ENCODE measurements around the gene AP2A1.
"Not testable (repeated sequence)": the region's sequence is repeated elsewhere in the genome, so short reads cannot be mapped to it uniquely, and the experiment has no call there.

The AP2A1 gene

DNA sequence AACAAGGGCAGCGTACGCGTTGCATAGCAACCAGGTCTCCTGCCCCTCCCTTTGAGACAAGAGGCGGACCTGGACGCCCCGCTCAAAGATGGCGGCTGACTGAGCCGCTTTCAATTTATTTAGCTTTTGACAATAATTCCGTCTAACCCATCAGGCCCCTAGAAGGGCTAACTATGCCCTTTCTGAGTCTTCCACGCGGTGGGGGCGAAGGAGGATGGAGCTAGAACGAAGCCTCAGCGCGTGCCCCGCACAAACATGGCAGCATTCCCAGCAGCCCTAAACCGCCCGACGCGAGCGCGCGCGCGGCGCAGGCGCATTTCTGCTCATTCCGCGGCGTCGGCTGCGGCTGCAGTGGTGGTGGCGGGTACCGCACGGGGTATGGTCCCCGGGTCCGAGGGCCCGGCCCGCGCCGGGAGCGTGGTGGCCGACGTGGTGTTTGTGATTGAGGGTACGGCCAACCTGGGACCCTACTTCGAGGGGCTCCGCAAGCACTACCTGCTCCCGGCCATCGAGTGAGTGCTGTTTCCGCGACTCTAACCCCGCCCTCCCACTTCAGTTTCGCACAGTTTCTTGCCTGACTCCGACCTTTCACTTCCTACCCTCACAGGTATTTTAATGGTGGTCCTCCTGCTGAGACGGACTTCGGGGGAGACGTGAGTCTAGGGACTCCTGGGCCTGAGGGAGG, 51.3 kb downstream of the AP2A1 start, which contains the start of gene MED25:
MED25 (plus strand) TSS at position 326 of the 685 bp plus-strand sequence; CDS start at position 379, 53 bp downstream.
- TF ChIP-seq, protein P1, sequence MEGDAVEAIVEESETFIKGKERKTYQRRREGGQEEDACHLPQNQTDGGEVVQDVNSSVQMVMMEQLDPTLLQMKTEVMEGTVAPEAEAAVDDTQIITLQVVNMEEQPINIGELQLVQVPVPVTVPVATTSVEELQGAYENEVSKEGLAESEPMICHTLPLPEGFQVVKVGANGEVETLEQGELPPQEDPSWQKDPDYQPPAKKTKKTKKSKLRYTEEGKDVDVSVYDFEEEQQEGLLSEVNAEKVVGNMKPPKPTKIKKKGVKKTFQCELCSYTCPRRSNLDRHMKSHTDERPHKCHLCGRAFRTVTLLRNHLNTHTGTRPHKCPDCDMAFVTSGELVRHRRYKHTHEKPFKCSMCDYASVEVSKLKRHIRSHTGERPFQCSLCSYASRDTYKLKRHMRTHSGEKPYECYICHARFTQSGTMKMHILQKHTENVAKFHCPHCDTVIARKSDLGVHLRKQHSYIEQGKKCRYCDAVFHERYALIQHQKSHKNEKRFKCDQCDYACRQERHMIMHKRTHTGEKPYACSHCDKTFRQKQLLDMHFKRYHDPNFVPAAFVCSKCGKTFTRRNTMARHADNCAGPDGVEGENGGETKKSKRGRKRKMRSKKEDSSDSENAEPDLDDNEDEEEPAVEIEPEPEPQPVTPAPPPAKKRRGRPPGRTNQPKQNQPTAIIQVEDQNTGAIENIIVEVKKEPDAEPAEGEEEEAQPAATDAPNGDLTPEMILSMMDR (IDR thresholded peaks at IDR 0.05): no peak
- Mint-ChIP-seq H3K36me3 (ENCODE audit: low read depth) (peaks cover 12% of the 10 kb centered on the region), H3K9me3 (no peaks in the 10 kb centered on the region), H3K27ac (peak within 1 kb of the TSS; percentile 100), H3K4me3 (peak within 1 kb of the TSS; percentile 99), H3K4me1 (peaks cover 44% of the 10 kb centered on the region), H3K27me3 (ENCODE audit: low read depth, poor library complexity) (no peaks in the 10 kb centered on the region)
- peak; percentile 88 for DNase-seq

DNA sequence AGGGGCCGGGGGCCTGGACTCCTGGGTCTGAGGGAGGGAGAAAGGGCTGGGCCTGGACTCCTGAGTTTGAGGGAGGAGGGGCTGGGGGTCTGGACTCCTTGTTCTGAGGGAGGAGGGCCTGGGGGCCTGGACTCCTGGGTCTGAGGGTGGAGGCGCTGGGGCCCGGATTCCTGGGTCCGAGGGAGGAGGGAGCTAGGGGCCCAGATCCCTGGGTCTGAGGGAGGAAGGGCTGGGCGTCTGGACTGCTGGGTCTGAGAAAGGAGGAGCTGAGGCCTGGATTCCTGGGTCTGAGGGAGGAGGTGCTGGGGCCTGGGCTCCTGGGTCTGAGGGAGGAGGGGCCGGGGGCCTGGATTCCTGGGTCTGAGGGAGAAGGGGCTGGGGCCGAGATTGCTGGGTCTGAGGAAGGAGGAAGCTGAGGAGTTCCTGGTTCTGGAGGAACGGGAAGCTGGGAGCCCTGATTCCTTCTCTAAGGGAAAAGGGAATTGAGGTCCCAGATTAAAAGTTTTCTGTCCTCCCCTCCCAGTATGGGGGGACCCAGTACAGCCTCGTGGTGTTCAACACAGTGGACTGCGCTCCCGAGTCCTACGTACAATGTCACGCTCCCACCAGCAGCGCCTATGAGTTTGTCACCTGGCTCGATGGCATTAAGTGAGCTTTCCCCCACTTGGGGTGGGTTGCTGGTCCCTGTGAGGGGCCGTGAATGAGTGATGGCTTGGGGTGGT, 52.0 kb downstream of the AP2A1 start:
- Mint-ChIP-seq H3K4me3 (peak overlapping the region; percentile 99), H3K36me3 (ENCODE audit: low read depth) (peaks cover 19% of the 10 kb centered on the region), H3K9me3 (no peaks in the 10 kb centered on the region), H3K27me3 (ENCODE audit: low read depth, poor library complexity) (no peaks in the 10 kb centered on the region), H3K4me1 (peaks cover 45% of the 10 kb centered on the region), H3K27ac (peak overlapping the region; percentile 87)
- DNase-seq: no peak
- TF ChIP-seq, protein P1 (IDR thresholded peaks at IDR 0.05): no peak

DNA sequence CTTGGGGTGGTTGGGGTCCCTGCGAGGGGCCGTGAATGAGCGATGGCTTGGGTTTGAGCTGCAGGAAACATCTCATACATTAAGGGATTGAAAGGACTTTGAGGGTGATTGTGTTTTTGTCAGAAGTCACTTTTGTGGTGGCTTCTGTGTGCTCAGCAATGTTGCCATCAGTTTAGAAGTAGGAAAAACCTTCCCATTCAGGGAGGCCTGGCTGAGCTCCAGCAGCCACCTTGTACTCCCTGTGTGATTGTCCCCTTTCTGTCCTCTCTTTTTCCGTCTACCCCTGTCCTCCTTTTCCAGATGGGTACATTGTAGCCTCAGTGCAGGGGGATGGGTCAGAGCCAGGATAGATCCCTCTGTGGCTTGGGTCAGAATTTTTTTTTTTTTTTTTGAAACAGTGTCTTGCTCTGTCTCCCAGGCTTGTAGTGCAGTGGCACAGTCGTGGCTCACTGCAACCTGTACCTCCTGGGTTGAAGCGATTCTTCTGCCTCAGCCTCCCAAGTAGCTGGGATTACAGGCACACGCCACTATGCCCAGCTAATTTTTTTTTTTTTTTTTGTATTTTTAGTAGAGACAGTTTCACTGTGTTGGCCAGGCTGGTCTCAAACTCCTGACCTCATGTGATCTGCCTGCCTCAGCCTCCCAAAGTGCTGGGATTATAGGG, 52.8 kb downstream of the AP2A1 start:
- DNase-seq; H3K9me3 Mint-ChIP-seq; H3K27me3 Mint-ChIP-seq (ENCODE audit: low read depth, poor library complexity): not testable (repeated sequence)
- Mint-ChIP-seq H3K4me1 (peaks cover 37% of the 10 kb centered on the region), H3K36me3 (ENCODE audit: low read depth) (peaks cover 26% of the 10 kb centered on the region), H3K4me3 (peak overlapping the region; percentile 99), H3K27ac (peak overlapping the region; percentile 29)

DNA sequence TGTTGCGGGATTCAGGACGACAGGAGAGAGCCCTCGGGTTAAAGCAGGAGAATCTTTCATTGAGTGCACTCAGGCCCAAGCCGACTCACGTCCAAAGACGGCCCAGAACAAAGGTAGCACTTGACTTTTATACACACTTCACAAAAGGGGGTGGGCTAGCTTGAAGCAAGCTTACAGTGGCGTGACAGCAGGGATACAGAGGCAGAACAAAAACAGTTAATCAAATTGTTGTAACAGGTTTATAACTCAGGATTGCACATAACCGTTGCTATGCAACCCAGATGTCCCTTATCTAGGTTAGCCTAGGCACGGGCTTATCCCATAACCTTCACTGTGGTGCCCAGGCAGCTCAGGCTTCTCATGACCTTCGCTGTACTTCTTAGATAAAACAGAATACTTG, 53.3 kb downstream of the AP2A1 start:
- Mint-ChIP-seq H3K4me3 (peak overlapping the region; percentile 52), H3K27ac (peak overlapping the region; percentile 45), H3K27me3 (ENCODE audit: low read depth, poor library complexity) (no peaks in the 10 kb centered on the region), H3K9me3 (no peaks in the 10 kb centered on the region), H3K4me1 (peaks cover 35% of the 10 kb centered on the region), H3K36me3 (ENCODE audit: low read depth) (peaks cover 29% of the 10 kb centered on the region)
- TF ChIP-seq, protein P1 (IDR thresholded peaks at IDR 0.05): no peak
- no peak for DNase-seq

DNA sequence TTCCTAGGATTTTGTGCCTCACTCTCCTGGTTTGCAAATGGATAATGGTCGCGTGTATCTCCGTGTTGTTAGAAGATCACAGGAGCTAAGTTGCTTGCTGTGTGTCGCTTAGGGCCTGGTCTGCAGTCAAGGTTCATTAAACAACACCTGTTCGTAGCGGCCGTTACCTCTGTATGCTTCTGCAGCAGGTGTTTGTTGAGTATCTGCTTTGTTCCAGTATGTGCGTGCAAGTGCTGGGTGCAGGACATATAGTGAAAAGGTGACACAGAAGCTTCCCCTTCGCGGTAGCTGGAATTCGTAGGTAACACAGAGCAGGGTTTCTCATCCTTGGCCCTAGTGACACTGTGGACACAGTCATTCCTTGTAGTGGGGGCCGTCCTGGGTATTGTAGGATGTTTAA, 56.7 kb downstream of the AP2A1 start:
- no peak overlapping the region for H3K27ac Mint-ChIP-seq
- H3K27me3 Mint-ChIP-seq (ENCODE audit: low read depth, poor library complexity): no peaks in the 10 kb centered on the region
- no peak overlapping the region for H3K4me3 Mint-ChIP-seq
- H3K36me3 Mint-ChIP-seq (ENCODE audit: low read depth): peaks cover 35% of the 10 kb centered on the region
- H3K4me1 Mint-ChIP-seq: peaks cover 48% of the 10 kb centered on the region
- DNase-seq: no peak
- TF ChIP-seq, protein P1 (IDR thresholded peaks at IDR 0.05): no peak
- H3K9me3 Mint-ChIP-seq: no peaks in the 10 kb centered on the region

DNA sequence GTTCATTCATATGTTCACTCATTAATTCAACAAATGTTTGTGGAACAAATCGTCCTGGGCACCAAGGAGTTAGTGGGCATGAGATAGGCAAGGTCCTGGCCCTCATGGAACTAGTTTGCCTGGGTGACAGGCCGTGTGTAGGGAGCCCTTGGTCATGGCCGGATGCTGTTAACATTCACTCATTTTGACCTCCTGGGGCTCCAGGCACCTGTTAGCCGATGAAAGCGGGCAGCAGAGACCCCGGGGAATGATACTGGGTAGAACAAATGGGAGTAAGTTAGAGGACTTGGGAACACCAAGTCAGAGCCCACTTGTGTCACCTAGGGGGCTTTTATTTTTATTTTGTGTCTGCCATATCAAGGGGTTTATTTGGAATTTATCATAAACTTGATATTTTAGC, 57.9 kb downstream of the AP2A1 start:
- Mint-ChIP-seq H3K9me3 (no peaks in the 10 kb centered on the region), H3K27ac (no peak overlapping the region), H3K27me3 (ENCODE audit: low read depth, poor library complexity) (no peaks in the 10 kb centered on the region), H3K4me1 (peaks cover 44% of the 10 kb centered on the region), H3K36me3 (ENCODE audit: low read depth) (peaks cover 35% of the 10 kb centered on the region), H3K4me3 (no peak overlapping the region)
- no peak for DNase-seq
- TF ChIP-seq, protein P1 (IDR thresholded peaks at IDR 0.05): no peak

Data from nephron progenitor cell (in vitro differentiated cells).